ENCODE measurements around the gene RPIA.
"Not testable (repeated sequence)": the region's sequence is repeated elsewhere in the genome, so short reads cannot be mapped to it uniquely, and the experiment has no call there.

Gene RPIA

GRCh38 chr2:88691339-88692183, at the start of gene RPIA:
RPIA (plus strand) TSS chr2:88691673; CDS start chr2:88691699, 26 bp downstream.
- no peak for FAIRE-seq

GRCh38 chr2:88642278-88642677, 49.2 kb upstream of the RPIA start:
- FAIRE-seq = no peak

GRCh38 chr2:88645291-88645882, 46.1 kb upstream of the RPIA start:
- not testable (repeated sequence) for FAIRE-seq

- no peak for FAIRE-seq
Measured at GRCh38 chr2:88651646-88652045, 39.8 kb upstream of the RPIA start.

- FAIRE-seq = no peak
Measured at GRCh38 chr2:88654714-88655113, 36.8 kb upstream of the RPIA start.

GRCh38 chr2:88656690-88657089, 34.8 kb upstream of the RPIA start:
- FAIRE-seq = no peak

- FAIRE-seq = no peak
Measured at GRCh38 chr2:88657131-88657530, 34.3 kb upstream of the RPIA start.

- no peak for FAIRE-seq
Measured at GRCh38 chr2:88658326-88658725, 33.1 kb upstream of the RPIA start.

GRCh38 chr2:88658881-88659537, 32.5 kb upstream of the RPIA start:
- FAIRE-seq = no peak

- FAIRE-seq = no peak
Measured at GRCh38 chr2:88659538-88659915, 31.9 kb upstream of the RPIA start.

- FAIRE-seq = no peak
Measured at GRCh38 chr2:88660622-88661021, 30.9 kb upstream of the RPIA start.

- no peak for FAIRE-seq
Measured at GRCh38 chr2:88666576-88666975, 24.9 kb upstream of the RPIA start.

- no peak for FAIRE-seq
Measured at GRCh38 chr2:88667219-88667618, 24.3 kb upstream of the RPIA start.

GRCh38 chr2:88668862-88669261, 22.6 kb upstream of the RPIA start:
- no peak for FAIRE-seq

GRCh38 chr2:88669482-88670214, 21.8 kb upstream of the RPIA start:
- FAIRE-seq = peak; percentile 75

- FAIRE-seq = no peak
Measured at GRCh38 chr2:88671786-88672427, 19.6 kb upstream of the RPIA start.

- FAIRE-seq = no peak
Measured at GRCh38 chr2:88673363-88673762, 18.1 kb upstream of the RPIA start.

- FAIRE-seq = no peak
Measured at GRCh38 chr2:88680266-88680902, 11.1 kb upstream of the RPIA start.

GRCh38 chr2:88680916-88681315, 10.6 kb upstream of the RPIA start:
- FAIRE-seq = no peak

- no peak for FAIRE-seq
Measured at GRCh38 chr2:88683160-88684021, 8.1 kb upstream of the RPIA start.

GRCh38 chr2:88684519-88684918, 7.0 kb upstream of the RPIA start:
- FAIRE-seq = no peak

Measured in islet of Langerhans (tissue), 1 donor.